GM21528 (cell line): ENCODE measurements around the gene CRISPLD2.

Experiments
- ATAC-seq: cut with Tn5 transposase; IDR thresholded peaks from one replicate; pipeline ENCODE4 v1.9.1; 2021; ENCODE audit warnings: mild to moderate bottlenecking, moderate library complexity; ENCODE audit not compliant: unreplicated experiment, low FRiP score

Gene CRISPLD2

DNA sequence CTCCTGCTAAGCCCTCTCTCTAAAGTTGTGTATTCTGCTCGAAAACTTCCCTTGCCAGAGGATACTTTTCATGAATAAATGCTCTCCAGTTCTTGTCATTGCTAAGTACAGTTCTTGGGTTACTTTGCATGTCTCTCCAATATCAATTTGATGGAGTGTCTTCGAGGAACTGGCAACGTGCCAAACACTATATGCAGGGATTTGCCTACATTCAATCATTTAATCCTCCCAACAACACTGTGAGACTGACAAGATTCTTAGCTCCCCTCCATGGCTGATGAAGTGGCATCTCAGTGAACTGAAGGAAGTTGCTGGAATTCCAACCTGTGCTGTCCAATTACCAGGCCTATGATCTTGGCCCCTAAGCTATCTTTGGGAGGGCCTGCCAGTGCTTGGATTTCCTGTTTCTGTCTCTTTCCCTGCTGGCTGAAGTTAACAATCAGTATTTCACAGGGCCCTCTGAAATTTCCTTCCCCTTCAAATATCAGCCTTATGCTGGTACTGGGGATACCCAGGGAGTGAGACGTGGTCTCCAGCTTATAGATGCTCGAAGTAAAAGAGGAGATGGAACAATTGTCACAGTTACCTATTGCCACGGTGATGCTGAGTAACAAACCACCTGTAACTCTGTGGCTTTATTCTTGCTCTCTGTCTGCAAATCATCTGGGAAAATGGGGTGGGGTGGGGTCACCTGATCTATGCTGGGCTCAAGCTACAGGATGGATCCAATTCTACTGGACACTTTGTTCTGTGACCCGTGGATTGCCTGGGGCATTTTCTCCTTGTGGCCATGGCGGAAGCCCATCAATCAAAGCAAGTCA lies 19.4 kb upstream of the CRISPLD2 start:
- ATAC-seq, result no peak

DNA sequence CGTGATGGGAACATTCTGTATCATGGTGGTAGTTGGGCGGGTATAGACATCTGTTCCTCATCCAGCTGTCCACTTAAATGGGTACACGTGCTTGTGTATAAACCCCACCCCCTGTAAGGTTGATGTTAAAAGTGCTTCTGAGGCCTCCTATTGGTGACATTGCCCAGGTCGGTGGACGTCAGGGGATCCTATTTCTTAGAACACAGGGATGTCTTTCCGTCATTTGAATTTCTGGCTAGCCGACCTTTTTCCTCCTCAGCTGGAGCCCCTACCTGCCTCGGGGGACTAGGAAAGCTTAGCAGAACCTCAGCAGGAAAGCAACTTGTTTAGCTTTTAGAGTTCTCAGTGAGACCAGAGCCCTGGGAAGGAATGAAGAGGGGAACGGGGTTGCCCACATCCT lies 16.6 kb upstream of the CRISPLD2 start:
- no peak for ATAC-seq

DNA sequence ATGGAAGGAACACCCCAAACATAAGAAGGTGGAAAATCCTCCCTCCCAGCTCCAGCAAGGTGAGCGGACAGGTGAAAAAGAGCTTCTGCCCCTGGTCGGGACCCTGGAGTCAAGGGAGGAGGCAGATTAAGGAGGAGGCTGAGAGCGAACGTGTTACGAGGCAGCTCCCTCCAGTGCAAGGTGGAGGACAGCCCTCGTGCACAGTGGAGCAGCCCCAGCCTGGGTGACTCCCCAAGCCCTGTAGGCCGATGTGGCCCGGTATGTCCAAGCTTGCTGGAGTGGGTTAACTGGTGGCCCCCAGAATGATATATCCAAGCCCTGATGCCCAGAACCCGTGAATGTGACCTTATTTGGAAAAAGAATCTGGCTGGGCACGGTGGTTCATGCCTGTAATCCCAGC lies 15.5 kb upstream of the CRISPLD2 start:
- ATAC-seq, result no peak

- ATAC-seq, result no peak
Measured at GRCh38 chr16:84806256-84806889, 13.4 kb upstream of the CRISPLD2 start.

DNA sequence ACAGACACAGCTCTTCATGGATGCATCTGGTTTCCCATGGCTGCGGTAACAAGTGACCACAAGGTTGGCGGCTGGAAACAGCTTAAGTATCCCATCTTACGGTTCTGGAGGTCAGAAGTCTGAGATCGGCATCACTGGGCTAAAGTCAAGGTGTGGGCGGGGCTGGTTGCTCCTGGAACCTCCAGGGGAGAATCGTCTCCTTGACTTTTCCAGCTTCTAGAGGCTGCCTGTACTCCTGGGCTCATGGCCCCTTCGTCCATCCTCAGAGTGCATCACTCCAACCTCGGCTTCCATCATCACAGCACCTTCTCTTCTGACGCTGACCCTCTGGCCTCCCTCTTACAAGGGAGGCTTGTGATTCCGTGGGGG lies 12.9 kb upstream of the CRISPLD2 start:
- ATAC-seq, result no peak

DNA sequence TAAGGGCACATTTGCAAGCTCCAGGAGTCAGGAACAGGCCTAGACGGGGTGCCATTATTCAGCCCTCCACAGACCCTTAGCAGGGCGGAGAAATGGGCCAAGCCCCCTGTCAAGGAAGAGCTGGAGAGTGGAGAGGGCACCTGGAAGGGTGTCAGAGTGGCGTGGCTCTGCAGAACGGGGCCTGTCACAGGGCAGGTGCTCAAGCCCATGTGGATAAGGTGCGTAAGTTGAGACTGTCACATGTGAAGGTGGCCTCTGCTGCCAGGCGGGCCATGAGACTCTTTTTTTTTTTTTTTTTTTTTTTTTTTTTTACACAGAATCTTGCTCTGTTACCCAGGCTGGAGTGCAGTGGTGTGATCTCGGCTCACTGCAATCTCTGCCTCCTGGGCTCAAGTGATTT lies 12.0 kb upstream of the CRISPLD2 start:
- ATAC-seq, result no peak

- no peak for ATAC-seq
Measured at GRCh38 chr16:84808826-84809225, 11.0 kb upstream of the CRISPLD2 start.

DNA sequence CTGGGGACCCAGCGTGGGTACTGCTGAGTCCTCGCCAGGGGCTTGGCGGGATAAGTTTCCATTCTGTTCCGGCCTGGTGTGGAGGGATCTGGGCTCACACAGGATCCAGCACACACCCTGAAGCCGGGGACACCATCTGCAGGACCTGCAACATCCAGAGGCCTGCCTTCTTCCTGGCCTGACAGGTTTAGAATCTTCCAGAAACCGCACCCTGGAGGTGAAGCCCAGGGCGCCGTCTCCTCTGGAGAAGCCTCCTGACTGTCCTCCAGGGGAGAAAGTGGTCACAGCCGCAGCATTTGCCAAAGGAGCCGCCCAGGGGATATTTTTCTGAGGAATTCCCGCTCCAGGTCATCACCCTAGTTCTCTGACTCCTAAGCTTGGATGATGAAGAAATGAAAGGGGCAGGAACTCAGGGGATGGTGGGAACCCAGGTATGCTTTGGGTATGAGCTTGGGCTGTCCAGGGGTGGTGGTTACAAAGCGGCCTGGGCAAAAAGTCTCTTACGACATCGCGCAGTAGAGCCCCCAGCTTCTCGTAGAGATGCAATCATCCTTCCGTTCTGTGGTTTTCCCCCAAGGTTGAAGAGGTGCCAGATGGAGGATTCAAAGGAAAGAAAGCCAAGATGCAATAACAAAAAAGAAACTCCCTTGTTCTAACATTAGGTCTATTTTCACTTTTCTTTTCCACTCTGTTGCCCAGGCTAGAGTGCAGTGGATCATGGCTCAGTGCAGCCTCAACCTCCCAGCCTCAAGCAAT lies 9.1 kb upstream of the CRISPLD2 start:
- no peak for ATAC-seq

DNA sequence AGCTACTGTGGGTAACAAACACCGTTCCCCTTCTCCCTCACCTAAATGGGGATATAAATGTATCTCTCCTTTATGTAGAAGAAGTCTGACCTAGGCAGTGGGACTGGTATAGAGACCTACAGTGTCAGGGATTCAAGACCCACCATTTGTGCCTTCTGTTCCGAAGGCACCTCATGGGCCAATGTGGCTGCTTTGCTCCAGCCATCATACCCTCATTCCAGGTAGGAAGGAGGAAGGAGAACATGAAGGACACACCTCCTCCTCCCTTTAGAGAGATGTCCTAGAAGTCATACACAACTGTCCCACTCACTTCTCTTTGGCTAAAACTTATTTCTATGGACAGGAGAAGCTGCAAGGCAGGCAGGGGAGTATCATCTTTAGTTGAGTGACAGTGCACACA lies 8.3 kb upstream of the CRISPLD2 start:
- no peak for ATAC-seq

DNA sequence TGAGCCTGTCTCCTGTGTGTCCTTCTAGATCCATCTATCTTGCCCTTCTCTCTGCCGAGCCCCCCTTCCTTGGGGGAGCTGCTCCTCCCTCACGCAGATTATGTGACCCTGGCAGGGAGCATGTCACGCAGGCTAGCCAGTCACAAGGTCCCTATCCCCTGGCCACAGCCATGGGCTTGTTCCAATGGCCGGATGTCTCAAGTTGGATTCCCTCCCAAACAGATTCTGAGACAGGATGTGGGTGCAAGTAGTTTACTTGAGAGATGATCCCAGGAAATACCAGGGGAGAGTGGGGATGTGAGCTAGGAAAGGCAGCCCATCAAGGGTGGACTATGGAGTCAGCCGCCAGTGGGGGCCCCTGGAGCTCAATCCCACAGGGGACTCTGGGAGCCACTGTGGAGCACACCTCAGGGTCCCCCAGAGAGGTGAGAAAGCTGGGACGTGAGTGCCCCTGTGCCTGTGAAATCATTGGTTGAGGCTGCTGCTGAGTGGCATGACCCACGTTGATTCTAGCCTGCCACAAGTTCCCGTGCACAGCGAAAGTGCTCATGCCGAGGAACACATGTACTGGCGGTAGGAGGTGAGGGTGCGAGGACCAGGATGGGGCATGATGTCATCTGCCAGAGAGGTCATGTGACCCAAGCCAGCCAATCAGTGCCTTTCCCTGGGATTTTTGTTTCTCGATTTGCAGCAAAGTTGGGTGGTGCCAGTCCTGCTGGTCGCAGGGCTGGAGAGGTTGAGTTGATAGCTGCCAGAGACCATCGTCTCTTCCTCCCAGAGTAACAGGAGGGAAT lies 6.4 kb upstream of the CRISPLD2 start:
- no peak for ATAC-seq

DNA sequence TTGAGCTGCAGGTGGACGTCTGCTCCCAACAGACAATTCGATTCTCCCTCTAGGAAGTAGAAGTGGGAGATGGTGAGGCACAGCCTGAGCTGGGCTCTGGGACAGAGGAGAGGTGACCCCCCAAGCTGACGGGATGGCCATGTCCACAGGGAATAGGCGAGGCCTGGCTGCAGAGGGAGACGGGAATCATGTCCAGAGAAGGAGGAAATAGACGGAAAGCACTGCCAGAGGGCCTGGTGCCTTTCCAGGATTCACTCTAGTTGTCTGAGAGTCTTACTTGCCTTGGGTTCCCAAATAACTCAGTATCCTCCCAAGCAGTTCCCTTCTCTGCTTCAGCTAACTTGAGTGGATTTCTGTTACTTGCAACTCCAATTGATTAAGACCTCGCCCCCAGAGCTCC lies 4.3 kb upstream of the CRISPLD2 start:
- ATAC-seq, result no peak

DNA sequence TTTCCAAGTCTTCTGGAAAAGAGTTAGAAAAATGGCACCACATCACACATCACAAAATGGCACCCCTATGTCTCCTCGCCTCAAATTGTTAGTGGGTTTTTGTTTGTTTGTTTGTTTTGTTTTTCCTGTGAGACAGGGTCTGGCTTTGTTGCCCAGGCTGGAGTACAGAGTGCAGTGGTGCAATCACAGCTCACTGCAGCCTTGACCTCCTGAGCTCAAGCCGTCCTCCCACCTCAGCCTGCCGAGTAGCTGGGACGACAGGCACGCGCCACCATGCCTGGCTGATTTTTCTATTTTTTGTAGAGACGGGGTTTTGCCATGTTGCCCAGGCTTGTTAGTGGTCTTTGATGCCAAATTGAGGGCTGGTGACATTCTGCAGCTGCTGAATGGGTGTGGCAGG lies 3.8 kb upstream of the CRISPLD2 start:
- no peak for ATAC-seq

DNA sequence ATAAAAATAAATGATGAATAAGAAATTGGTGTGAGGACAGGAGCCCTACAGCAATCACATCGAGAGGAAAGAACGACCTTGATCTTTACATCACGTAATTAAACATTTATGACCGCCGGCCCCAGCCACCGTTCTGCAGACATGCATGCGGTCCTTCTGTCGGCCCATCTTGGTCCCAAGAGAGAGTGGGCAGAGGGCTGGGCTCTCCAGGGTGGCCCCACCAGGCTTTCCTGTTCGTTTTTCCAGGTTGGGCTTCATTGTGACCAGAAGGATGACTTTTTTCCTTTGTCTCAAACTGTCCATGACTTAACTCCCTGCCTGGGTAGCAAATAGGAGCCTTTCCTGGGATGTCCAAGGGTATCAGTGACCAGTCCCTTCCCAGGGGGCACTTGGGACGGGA lies 3.3 kb upstream of the CRISPLD2 start:
- no peak for ATAC-seq

- ATAC-seq, result no peak
Measured at GRCh38 chr16:84817206-84817605, 2.6 kb upstream of the CRISPLD2 start.

GRCh38 chr16:84817613-84818012 lies 2.2 kb upstream of the CRISPLD2 start:
- ATAC-seq, result no peak

DNA sequence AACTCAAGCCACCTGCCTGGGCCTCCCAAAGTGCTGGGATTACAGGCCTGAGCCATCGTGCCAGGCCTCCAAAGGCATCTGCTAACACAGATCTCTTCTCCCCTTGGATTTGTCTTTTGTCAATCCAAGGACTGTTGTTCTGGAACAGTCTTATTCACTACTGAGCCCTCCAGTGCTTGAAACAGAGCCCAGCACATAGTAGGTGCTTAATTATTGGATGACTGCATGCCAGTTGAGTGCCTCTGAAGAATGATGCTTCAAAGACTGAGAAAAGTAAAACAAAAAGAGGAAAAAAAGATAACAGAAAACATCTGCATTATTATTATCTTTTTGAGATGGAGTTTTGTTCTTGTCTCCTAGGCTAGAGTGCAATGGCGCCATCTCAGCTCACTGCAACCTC lies 1.7 kb upstream of the CRISPLD2 start:
- ATAC-seq, result no peak

- ATAC-seq, result no peak
Measured at GRCh38 chr16:84818989-84819643, 669 bp upstream of the CRISPLD2 start.

DNA sequence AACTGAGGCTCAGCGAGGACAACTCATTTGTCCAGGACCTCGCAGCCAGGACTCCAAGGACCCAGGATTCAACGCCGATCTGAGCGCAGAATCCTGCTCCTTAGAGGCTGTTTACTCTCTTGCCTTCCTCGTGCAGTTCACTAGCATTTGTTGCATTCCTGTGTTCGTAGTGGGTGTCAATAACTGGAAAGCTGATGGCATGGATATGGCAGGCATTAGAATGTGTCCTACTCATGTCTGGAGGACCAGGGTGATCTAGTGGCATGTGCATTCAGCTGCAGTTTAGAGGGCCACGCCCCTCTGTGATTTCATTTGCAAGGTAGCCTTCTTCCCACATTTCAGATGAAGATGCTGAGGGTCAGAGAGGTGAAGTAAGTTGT lies 510 bp downstream of the CRISPLD2 start:
- ATAC-seq, result no peak

- ATAC-seq, result no peak
Measured at GRCh38 chr16:84820771-84821170, 986 bp downstream of the CRISPLD2 start.

GRCh38 chr16:84821179-84821578 lies 1.4 kb downstream of the CRISPLD2 start:
- ATAC-seq, result no peak
